HG03159 (cell line): ENCODE measurements around the gene PAGE4.

Experiments
- ATAC-seq: cut with Tn5 transposase; IDR thresholded peaks from one replicate; pipeline ENCODE4 v1.9.1; 2021; ENCODE audit warnings: mild to moderate bottlenecking, moderate library complexity; ENCODE audit not compliant: unreplicated experiment

The PAGE4 gene

DNA sequence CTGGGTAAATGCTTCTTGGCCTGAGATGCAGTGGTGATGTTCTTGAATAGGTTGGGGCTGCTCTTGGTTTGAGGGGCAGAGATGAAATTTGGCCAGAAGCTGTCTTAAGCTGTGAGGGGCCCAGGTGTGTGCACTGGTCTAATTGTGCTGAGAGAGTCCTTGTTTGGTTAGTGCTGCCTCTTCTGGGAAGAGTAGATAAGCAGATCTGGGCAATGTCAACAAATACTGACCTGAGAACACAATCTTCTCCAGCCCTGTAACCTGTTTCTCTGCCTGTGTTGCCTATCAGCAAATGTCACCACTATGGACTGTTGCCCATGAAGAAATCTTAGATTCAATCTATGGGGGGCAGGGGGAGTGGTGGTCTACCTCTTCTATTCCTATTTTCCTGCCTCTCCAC is 33.0 kb downstream of the PAGE4 start:
- no peak for ATAC-seq

DNA sequence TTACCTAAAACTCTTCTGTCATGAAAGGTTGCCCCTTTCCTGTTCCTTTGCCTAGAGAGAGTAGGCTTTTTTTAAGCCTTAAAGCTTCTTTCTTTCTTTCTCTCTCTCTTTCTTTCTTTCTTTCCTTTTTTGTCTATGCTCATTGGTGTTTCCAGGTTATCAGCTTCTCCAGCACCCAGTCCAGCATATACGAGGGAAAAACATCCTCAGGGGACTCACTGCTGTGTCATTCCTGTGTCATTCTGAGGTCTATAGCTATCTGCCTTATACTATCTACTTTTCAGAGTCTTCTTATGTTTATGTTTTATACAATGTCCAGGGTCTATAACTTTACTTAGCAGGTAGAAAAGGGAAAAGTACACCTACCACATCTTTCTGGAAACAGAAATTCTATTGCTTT is 39.6 kb downstream of the PAGE4 start:
- ATAC-seq: no peak

DNA sequence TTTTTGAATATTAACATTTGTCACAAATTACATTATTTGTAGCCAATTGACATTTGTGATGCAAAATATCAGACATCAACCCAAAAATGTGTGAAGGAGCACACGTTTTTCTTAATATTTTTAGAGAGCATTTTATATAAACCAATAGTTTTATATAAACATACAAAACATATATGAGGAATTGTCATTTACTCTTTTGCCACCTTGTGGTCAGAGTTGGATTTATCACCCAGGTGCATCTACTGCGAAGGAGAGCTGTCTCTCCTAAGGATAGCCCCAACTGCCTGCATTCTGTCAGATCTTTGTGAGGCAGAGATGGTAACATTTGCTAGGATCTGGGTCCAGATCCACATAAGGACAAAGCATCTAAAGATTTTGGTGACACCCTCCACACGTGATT is 47.6 kb downstream of the PAGE4 start:
- ATAC-seq: no peak

DNA sequence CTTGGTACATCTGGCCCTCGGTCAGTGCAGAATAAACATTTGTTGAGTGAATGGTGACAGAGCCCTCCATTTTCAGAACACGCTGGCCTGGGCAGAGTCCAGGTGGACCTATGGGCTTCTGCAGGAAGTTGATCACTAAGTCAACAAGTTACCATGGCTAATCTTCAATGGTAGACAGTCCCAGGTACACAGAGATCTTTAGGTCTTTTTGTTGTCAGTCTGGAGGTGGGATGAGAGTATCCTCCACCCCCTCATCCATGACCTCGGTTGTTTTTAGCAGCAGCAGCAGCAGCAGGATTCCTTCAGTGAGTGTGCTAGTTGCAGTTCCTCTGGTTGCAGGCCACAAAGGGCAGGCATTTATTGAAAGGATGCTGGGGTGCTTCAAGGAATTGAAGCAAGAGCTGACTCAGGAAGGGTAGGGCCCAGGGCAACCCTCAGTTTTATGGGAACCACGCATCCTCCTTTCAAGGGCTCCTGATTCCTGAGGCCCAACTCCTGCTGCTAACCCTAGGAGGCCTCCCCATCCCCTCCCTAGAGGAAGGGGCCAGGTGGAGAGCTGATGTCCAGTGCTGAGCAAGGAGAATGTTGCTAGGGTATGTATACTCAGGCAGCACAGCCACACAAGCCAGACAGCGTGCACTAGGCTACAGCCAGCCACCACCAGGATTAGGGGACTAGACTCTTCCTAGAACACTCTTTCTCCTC is 48.4 kb downstream of the PAGE4 start:
- ATAC-seq: no peak

DNA sequence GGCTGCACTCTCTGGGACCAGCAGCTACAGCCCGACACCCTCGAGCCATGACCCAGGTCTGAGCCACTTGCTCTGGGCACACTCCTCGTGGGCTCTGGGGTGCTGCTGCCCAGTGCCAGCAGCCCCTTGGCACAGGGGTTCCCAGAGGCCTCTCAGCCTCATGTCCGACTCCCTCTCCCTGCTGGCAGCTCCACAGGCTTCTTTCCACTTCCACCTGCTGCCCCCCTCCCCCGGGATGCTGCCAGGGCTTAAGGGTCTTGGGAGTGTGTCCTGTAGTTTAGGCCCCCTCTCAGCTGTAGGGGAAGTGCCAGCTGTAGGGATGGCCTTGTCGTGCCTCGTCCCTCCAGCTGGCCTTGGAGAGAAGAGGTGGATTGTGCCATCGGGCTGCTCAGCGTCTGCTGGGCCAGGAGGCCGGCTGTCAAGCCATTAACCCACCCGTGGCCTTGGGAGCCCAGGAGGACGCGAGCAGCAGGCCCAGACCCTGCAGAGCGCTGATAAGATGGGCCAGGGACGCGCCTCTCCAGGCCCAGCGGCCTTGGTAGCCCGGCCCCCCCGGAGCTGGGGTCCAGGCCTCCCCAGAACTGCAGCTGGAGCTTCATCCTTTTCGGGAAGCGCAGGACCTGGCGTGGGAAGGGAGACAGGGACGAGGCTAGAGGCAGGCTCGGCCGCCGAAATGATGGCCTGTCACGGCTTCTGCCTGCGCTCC is 49.2 kb downstream of the PAGE4 start:
- no peak for ATAC-seq

GRCh38 chrX:49878834-49879655 is 49.9 kb downstream of the PAGE4 start, which contains the start of gene USP27X:
USP27X (plus strand) TSS chrX:49879484; CDS start chrX:49880308, 824 bp downstream.
- peak; percentile 83 for ATAC-seq

- peak; percentile 4 for ATAC-seq
Measured at GRCh38 chrX:49879656-49880277, 50.7 kb downstream of the PAGE4 start.

DNA sequence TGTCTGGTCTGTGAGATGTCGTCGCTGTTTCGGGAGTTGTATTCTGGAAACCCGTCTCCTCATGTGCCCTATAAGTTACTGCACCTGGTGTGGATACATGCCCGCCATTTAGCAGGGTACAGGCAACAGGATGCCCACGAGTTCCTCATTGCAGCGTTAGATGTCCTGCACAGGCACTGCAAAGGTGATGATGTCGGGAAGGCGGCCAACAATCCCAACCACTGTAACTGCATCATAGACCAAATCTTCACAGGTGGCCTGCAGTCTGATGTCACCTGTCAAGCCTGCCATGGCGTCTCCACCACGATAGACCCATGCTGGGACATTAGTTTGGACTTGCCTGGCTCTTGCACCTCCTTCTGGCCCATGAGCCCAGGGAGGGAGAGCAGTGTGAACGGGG is 51.6 kb downstream of the PAGE4 start:
- no peak for ATAC-seq
